Prostate gland (tissue), 2 donors: Measurements from ENCODE around the gene EEF2KMT. TPM values are rescaled to one million over a fixed set of nuclear protein-coding genes. Genes with fewer than 3 reads are reported as not detected.
"Not testable (repeated sequence)": the region's sequence is repeated elsewhere in the genome, so short reads cannot be mapped to it uniquely, and the experiment has no call there.

Experiments
- DNase-seq: peaks from one replicate; pipeline ENCODE4 v3.0.0-alpha.2; 2019; ENCODE audit warnings: low spot score
- H3K27ac ChIP-seq, 2 donors: fragments of 200-600 bp; sonication (generic); 2 replicates each; pipeline ENCODE4 v1.5.1; 2017 to 2019
- H3K27me3 ChIP-seq: fragments of 200-600 bp; sonication (generic); replicated peaks from 2 replicates; pipeline ENCODE4 v1.5.1; 2019; ENCODE audit not compliant: insufficient read depth
- H3K36me3 ChIP-seq, 2 donors: fragments of 200-600 bp; sonication (generic); 1 replicate in 1 of 2; 2 replicates in 1 of 2; pipeline versions ENCODE4 v1.5.1 to v1.8.1; 2017 to 2019
- H3K4me1 ChIP-seq: fragments of 200-600 bp; sonication (generic); replicated peaks from 2 replicates; pipeline ENCODE4 v1.5.1; 2019
- H3K4me3 ChIP-seq, 2 donors: fragments of 200-600 bp; sonication (generic); 2 replicates each; pipeline ENCODE4 v1.5.1; 2017 to 2019
- H3K9me3 ChIP-seq: fragments of 200-600 bp; sonication (generic); 2 replicates; pipeline ENCODE4 v1.5.1; 2017
- CTCF ChIP-seq, 4 experiments: fragments of 200-600 bp in 2 of 4; fragments of 450-650 bp in 2 of 4; sonication (generic) in 2 of 4; IDR thresholded peaks; 1 replicate in 3 of 4; 2 replicates in 1 of 4; pipeline ENCODE4 v1.5.1; 2016 to 2019; ENCODE audit warnings: antibody characterized with exemption in 4 of 4, mild to moderate bottlenecking in 2 of 4, moderate library complexity in 2 of 4
- POLR2A ChIP-seq: fragments of 450-650 bp; IDR thresholded peaks from one replicate; pipeline ENCODE4 v1.6.1; 2016; ENCODE audit warnings: antibody characterized with exemption, mild to moderate bottlenecking
- POLR2AphosphoS5 ChIP-seq: sonication (generic); formaldehyde crosslinking; IDR thresholded peaks from one replicate; pipeline ENCODE4 v1.6.1; 2017; ENCODE audit warnings: antibody characterized with exemption
- WGBS: methylation state at CpG from one replicate; pipeline ENCODE4 v1.1.5; 2018; 5-methylcytosine and 5-hydroxymethylcytosine counted together
- intact Hi-C: fragments of 100-400 bp; cut with DNase I; formaldehyde crosslinking; loops from one replicate; pipeline ENCODE4 v1.14.2; 2022
- total RNA-seq, 2 donors: library from RNA; depleted of rRNA; stranded (reverse); fragments of >200 nt; gene quantifications; one replicate each; pipeline ENCODE4 v1.1.0, GENCODE V29; 2016

EEF2KMT gene
- total RNA-seq, 2 donors from 2014 or later = 10.1 to 10.8 TPM

- DNase-seq, intact Hi-C loops, H3K9me3 ChIP-seq, H3K4me1 ChIP-seq, H3K27ac ChIP-seq, H3K4me3 ChIP-seq, H3K27me3 ChIP-seq, H3K36me3 ChIP-seq: not testable (repeated sequence)
- 25% methylated on average over 10 of the region's 10 CpGs for WGBS
These were observed 19.2 kb upstream of the EEF2KMT start for GRCh38 chr16:5116780-5117295.

GRCh38 chr16:5110933-5111332, 13.3 kb upstream of the EEF2KMT start:
- H3K27me3 ChIP-seq, H3K4me1 ChIP-seq, H3K36me3 ChIP-seq, DNase-seq, H3K9me3 ChIP-seq, H3K4me3 ChIP-seq, intact Hi-C loops, H3K27ac ChIP-seq: not testable (repeated sequence)
- 86% methylated on average over 10 of the region's 10 CpGs for WGBS

DNA sequence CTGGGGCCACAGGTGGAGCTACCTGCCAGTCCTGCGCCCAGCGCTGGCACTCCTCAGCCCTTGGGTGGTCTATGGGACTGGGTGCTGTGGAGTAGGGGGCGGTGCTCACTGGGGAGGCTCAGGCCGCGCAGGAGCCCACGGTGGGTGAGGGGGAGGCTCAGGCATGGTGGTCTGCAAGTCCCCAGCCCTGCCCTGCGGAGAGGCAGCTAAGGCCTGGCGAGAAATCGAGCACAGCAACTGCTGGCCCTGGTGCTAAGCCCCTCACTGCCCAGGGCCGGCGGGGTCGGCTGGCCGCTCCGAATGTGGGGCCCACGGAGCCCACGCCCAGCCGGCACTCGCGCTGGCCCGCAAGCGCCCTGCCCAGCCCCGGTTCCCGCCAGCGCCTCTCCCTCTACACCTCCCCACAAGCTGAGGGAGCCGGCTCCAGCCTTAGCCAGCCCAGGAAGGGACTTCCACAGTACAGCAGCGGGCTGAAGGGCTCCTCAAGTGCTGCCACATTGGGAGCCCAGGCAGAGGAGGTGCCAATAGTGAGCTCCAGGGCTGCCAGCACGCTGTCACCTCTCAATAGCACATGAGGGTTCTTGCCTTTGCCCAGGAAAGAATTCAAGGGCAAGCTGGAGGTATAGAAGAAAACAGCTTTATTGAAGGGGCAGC, 11.0 kb upstream of the EEF2KMT start:
- no peak for TF ChIP-seq CTCF (IDR thresholded peaks at IDR 0.05)
- no peak for TF ChIP-seq POLR2AphosphoS5
- no peak for TF ChIP-seq POLR2A
- DNase-seq = no peak
- H3K9me3 ChIP-seq = no peaks in the 10 kb centered on the region
- intact Hi-C loops = no loop called here
- H3K36me3 ChIP-seq = no peaks in the 10 kb centered on the region
- H3K27me3 ChIP-seq = no peaks in the 10 kb centered on the region
- no peaks in the 10 kb centered on the region for H3K4me1 ChIP-seq
- H3K27ac ChIP-seq = no peak overlapping the region
- no peak overlapping the region for H3K4me3 ChIP-seq
- WGBS = 90% methylated on average over 26 of the region's 27 CpGs

GRCh38 chr16:5105039-5105438, 7.4 kb upstream of the EEF2KMT start:
- WGBS = 28% methylated on average over 5 of the region's 5 CpGs
- H3K36me3 ChIP-seq, H3K27ac ChIP-seq, H3K4me3 ChIP-seq, H3K4me1 ChIP-seq, H3K9me3 ChIP-seq, intact Hi-C loops, H3K27me3 ChIP-seq: not testable (repeated sequence)
- peak; percentile 85 for TF ChIP-seq POLR2AphosphoS5
- DNase-seq = peak; percentile 46

DNA sequence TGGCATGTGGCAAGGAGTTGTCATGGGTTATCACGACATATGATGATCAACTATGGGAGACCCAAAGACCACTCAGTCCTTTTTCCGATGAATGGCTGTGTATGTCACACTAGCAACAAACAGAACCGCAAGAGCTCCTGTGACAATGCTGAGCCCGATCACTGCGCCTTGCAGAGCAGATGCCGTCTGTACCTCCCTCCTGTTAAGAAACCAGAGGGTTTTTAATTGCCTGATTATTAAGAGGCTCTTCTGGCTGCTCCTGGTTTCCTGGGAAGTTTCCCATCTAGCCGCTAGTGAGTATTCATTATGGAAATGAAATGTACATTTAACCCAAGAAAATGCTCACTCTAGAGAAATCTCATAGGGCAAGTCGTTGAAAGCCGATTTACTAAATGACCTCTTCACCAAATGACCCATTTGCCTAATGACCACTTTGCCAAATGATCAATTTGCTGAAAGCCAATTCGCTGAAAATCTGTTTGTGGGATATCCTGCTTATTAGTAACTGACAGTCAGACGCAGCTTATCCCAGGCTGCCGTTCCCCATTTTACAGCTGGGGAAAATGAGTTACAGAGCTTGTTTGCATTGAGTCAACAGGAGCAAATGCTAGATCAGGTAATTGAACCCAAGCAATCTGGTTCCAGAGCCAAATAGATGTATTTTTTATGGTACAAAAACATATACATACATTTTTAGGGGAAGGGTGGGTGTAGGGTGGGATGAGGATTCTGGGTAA, 5.9 kb upstream of the EEF2KMT start:
- H3K9me3 ChIP-seq, H3K4me3 ChIP-seq, DNase-seq, intact Hi-C loops, H3K27ac ChIP-seq, H3K27me3 ChIP-seq, H3K4me1 ChIP-seq, H3K36me3 ChIP-seq: not testable (repeated sequence)
- 90% methylated on average over 12 of the region's 12 CpGs for WGBS

GRCh38 chr16:5099174-5099573, 1.6 kb upstream of the EEF2KMT start:
- TF ChIP-seq POLR2AphosphoS5 = peak; percentile 20
- intact Hi-C loops, H3K36me3 ChIP-seq, H3K4me3 ChIP-seq, H3K9me3 ChIP-seq, H3K27me3 ChIP-seq, H3K4me1 ChIP-seq, DNase-seq: not testable (repeated sequence)
- 1% methylated on average over 4 of the region's 4 CpGs for WGBS
- H3K27ac ChIP-seq = peak overlapping the region; percentile 92

DNA sequence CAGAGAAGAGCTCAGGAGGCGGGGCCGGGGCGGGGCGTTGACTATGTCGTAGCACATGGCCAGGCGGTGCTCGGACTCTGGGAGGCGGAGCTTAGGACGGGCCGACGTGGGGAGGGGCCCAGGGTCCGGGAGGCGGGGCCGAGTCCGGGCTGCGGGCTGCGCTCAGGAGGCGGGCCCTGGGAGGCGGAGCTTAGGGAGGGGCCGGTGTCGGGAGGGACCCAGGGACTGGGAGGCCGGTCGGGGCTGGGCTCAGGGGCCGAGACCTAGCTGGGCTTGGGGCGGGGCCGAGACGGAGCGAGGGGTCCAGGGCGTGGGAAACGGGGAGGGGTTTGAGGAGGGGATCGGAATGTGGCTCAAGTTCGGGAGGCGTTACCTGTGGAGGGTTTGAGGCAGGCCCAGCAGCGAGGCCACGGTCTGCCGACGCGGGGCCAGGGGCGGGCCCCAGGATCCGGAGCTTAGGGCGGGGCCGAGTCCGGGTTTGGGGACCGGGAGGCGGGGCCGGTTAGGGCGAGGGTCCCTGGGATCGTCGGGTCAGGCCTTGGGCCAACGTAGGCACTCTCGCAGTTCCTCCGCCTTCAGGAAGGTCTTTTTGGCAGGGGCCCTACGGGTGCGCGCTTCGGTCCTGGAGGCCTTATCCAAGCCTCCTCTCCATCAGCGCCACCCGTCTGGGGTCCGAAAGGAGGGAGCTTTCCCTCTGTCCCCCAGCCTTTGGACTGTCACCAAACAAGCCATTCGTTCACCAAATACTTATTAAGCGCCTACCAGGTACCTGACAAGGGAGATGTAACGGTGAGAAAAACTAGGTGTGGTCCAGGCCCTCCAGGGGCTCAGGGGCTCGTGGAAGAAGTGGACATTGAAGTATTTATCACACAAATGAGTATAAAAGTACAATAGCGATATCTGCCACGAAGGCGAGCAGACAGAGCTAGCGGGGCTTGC, 895 bp upstream of the EEF2KMT start:
- 1% methylated on average over 51 of the region's 67 CpGs for WGBS
- H3K9me3 ChIP-seq, intact Hi-C loops, H3K36me3 ChIP-seq, H3K27me3 ChIP-seq, H3K4me1 ChIP-seq: not testable (repeated sequence)
- Histone ChIP-seq H3K4me3 (peak overlapping the region; percentile 68 to 70), H3K27ac (peak overlapping the region; percentile 92)
- DNase-seq = peak; percentile 69
- peak; percentile 37 for TF ChIP-seq POLR2A

DNA sequence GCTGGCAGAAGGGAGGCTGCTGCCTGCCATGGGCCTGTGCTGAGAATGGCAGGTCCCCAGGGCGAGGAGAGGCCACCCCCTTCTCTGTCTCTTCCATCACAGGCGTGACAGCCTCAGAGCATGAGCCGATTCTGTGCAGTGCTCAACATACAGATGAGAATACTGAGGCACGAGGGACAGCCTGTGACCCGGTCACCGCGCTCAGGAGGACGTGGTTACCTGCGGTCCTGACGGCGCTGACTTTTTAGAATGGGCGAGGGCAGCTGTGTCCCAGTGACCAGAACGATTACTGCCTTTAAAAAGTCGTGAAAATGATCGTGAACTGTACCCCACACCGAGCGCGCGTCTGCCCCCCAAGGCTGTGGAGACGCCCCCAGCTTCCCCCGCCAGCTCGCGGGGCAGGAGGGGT, 530 bp downstream of the EEF2KMT start:
- H3K27me3 ChIP-seq, H3K9me3 ChIP-seq, intact Hi-C loops, H3K4me1 ChIP-seq, H3K36me3 ChIP-seq: not testable (repeated sequence)
- peak overlapping the region; percentile 71 to 73 for H3K27ac ChIP-seq
- WGBS = 0% methylated on average over 15 of the region's 23 CpGs
- H3K4me3 ChIP-seq = peak overlapping the region; percentile 68 to 70
- peak; percentile 12 for DNase-seq

- H3K4me1 ChIP-seq, H3K4me3 ChIP-seq, H3K36me3 ChIP-seq, H3K27me3 ChIP-seq, intact Hi-C loops, H3K9me3 ChIP-seq, DNase-seq, H3K27ac ChIP-seq: not testable (repeated sequence)
- 24% methylated on average over 7 of the region's 7 CpGs for WGBS
These were observed 1.0 kb downstream of the EEF2KMT start for GRCh38 chr16:5096437-5097060.

DNA sequence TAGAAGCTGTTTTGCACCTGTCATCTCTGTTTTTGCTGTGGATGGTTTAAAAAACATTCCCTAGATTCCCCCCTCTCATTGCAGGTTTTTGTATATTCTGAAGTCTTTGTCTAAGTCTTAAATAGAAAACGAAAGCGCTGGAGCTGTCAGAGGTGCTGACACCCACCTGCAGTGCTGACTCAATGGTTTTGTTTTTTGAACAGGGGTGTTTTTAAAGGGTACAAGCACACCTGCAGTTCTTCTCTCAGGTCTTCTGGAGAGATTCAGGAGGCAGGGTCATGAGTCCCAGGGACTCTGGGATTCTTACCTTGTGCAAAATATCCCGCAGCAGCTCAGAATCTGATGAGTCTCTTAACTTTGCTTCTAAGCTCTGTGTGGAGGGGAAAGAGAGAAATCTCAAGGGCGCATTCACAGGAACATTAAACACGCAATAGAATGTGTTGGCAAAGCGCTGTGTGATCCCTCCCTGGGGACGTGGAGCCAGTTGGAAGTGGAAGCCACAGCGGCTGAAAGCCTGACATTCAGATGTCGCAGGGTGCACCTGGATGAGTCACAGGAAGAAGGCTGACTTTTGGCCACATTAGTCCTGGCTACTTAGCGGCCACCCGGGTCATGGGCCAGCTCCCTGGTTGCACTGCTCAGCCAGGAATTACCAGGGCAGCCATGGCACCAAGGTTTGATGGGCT, 2.3 kb downstream of the EEF2KMT start:
- H3K36me3 ChIP-seq, DNase-seq, H3K27ac ChIP-seq, H3K27me3 ChIP-seq, H3K4me1 ChIP-seq, H3K9me3 ChIP-seq, intact Hi-C loops, H3K4me3 ChIP-seq: not testable (repeated sequence)
- WGBS = 63% methylated on average over 11 of the region's 11 CpGs
